Measurements from ENCODE around the gene IL18. TPM values are rescaled to one million over a fixed set of nuclear protein-coding genes. Genes with fewer than 3 reads are reported as not detected.

The IL18 gene
- total RNA-seq, 1 donor from 2014 or later, result 72.1 TPM

DNA sequence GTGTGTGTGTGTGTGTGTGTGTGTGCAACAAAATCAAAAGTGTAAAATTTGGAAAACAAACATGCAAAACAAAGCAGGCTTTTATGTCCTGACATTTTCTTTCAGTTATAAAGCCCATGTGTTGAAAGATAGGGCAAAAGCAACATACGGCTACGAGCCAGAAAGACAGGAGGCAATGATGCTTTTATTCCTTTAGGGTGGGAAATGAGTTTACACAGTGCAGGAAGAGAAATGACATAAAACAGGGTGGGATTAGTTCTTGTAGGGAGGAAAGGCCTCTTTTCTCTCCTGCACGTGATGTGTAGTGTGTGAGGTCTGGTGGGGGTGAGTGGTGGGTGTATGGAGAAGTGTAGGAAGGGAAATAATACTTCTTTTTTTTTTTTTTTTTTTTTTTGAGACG is 29.4 kb downstream of the IL18 start:
- FAIRE-seq (no peak), DNase-seq (ENCODE audit: low read depth) (no peak)

DNA sequence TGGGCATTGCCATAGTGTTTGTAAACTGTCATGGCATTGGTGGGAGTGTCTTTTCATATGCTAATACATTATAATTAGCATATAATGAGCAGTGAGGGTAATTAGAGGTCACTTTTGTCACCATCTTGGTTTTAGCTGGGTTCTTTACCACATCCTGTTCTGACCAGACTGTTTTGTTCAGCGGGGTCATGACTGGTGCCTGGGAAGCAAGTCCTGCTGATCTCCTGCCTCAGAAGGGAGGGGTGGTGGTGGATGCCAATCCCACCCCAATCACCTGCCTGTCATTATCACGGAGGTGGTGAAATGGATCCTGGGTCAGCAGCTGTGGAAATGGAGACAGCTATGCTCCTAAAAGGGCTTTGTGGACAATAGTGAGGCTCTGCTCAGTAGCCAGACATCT is 31.2 kb downstream of the IL18 start:
- FAIRE-seq (peak; percentile 70), DNase-seq (ENCODE audit: low read depth) (no peak)

More for the DNA sequence above, 29.4 kb downstream of the IL18 start:
- H3K36me3 ChIP-seq (ENCODE audit: control insufficient read depth, insufficient read depth, low read length), result no peaks in the 10 kb centered on the region
- no peak overlapping the region for H3K4me3 ChIP-seq (ENCODE audit: low read depth, low read length)
- no peaks in the 10 kb centered on the region for H3K27me3 ChIP-seq (ENCODE audit: control insufficient read depth, insufficient read depth, low read length)
- TF ChIP-seq, protein P1, sequence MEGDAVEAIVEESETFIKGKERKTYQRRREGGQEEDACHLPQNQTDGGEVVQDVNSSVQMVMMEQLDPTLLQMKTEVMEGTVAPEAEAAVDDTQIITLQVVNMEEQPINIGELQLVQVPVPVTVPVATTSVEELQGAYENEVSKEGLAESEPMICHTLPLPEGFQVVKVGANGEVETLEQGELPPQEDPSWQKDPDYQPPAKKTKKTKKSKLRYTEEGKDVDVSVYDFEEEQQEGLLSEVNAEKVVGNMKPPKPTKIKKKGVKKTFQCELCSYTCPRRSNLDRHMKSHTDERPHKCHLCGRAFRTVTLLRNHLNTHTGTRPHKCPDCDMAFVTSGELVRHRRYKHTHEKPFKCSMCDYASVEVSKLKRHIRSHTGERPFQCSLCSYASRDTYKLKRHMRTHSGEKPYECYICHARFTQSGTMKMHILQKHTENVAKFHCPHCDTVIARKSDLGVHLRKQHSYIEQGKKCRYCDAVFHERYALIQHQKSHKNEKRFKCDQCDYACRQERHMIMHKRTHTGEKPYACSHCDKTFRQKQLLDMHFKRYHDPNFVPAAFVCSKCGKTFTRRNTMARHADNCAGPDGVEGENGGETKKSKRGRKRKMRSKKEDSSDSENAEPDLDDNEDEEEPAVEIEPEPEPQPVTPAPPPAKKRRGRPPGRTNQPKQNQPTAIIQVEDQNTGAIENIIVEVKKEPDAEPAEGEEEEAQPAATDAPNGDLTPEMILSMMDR (IDR thresholded peaks at IDR 0.05; ENCODE audit: insufficient read depth, low read length, severe bottlenecking), result no peak

GRCh38 chr11:112129656-112130055 is 34.2 kb downstream of the IL18 start:
- no peak overlapping the region for H3K4me3 ChIP-seq (ENCODE audit: low read depth, low read length)
- TF ChIP-seq, protein P1 (IDR thresholded peaks at IDR 0.05; ENCODE audit: insufficient read depth, low read length, severe bottlenecking), result no peak
- no peaks in the 10 kb centered on the region for H3K27me3 ChIP-seq (ENCODE audit: control insufficient read depth, insufficient read depth, low read length)
- no peak for DNase-seq (ENCODE audit: low read depth)
- no peaks in the 10 kb centered on the region for H3K36me3 ChIP-seq (ENCODE audit: control insufficient read depth, insufficient read depth, low read length)
- FAIRE-seq, result no peak

More for the DNA sequence above, 31.2 kb downstream of the IL18 start:
- Histone ChIP-seq H3K36me3 (ENCODE audit: control insufficient read depth, insufficient read depth, low read length) (no peaks in the 10 kb centered on the region), H3K4me3 (ENCODE audit: low read depth, low read length) (no peak overlapping the region), H3K27me3 (ENCODE audit: control insufficient read depth, insufficient read depth, low read length) (no peaks in the 10 kb centered on the region)
- TF ChIP-seq, protein P1 (IDR thresholded peaks at IDR 0.05; ENCODE audit: insufficient read depth, low read length, severe bottlenecking), result no peak

DNA sequence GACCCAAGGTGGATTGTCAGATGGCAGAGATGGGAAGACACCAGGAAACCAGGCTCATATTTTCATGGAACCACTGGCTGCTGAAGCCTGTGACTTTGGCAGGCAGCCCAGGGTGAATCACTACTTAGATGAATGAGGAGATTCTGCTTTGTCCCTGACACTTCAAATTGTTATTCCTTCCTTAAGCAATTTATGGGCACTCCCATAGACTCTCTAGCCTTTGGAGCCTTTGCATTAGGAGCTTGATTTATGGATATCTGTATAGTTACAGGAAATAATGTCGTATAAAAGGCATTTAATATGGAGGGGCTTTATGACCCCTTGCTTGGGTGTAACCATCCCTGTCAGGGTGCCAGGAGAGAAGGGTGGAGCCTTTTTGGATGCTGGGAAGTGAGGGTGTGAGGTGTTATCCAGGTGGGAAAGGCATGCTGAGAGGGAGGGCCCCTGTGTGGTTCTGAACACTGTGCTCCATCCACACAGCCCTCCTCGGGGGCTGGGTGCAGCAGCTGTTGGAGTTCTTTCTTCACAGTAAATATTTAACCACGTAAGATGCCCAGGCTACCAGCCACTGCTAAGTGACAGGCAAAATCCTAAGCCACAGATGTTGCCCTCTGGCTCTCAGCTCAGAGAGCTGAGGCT is 35.3 kb downstream of the IL18 start:
- H3K27me3 ChIP-seq (ENCODE audit: control insufficient read depth, insufficient read depth, low read length), result no peaks in the 10 kb centered on the region
- H3K36me3 ChIP-seq (ENCODE audit: control insufficient read depth, insufficient read depth, low read length), result no peaks in the 10 kb centered on the region
- H3K4me3 ChIP-seq (ENCODE audit: low read depth, low read length), result no peak overlapping the region
- FAIRE-seq (peak; percentile 50), DNase-seq (ENCODE audit: low read depth) (peak; percentile 75)
- TF ChIP-seq, protein P1 (IDR thresholded peaks at IDR 0.05; ENCODE audit: insufficient read depth, low read length, severe bottlenecking), result no peak

GRCh38 chr11:112127056-112127455 is 36.8 kb downstream of the IL18 start:
- DNase-seq (ENCODE audit: low read depth) (no peak), FAIRE-seq (no peak)
- H3K27me3 ChIP-seq (ENCODE audit: control insufficient read depth, insufficient read depth, low read length), result no peaks in the 10 kb centered on the region
- TF ChIP-seq, protein P1 (IDR thresholded peaks at IDR 0.05; ENCODE audit: insufficient read depth, low read length, severe bottlenecking), result no peak
- no peak overlapping the region for H3K4me3 ChIP-seq (ENCODE audit: low read depth, low read length)
- no peaks in the 10 kb centered on the region for H3K36me3 ChIP-seq (ENCODE audit: control insufficient read depth, insufficient read depth, low read length)

GRCh38 chr11:112123129-112123528 is 40.8 kb downstream of the IL18 start:
- DNase-seq (ENCODE audit: low read depth) (no peak), FAIRE-seq (no peak)
- Histone ChIP-seq H3K27me3 (ENCODE audit: control insufficient read depth, insufficient read depth, low read length) (no peaks in the 10 kb centered on the region), H3K4me3 (ENCODE audit: low read depth, low read length) (no peak overlapping the region), H3K36me3 (ENCODE audit: control insufficient read depth, insufficient read depth, low read length) (no peaks in the 10 kb centered on the region)
- TF ChIP-seq, protein P1 (IDR thresholded peaks at IDR 0.05; ENCODE audit: insufficient read depth, low read length, severe bottlenecking), result no peak

All from bronchial epithelial cell (primary cell).